ENCODE results near the gene LRCOL1.

LRCOL1 gene

GRCh38 chr12:132575661-132576060, 34.7 kb downstream of the LRCOL1 start:
- DNase-seq (ENCODE audit: low spot score): no peak
- Histone ChIP-seq H3K4me3 (no peak overlapping the region), H3K27ac (no peak overlapping the region)
- no peak for TF ChIP-seq CTCF (IDR thresholded peaks at IDR 0.05)

DNA sequence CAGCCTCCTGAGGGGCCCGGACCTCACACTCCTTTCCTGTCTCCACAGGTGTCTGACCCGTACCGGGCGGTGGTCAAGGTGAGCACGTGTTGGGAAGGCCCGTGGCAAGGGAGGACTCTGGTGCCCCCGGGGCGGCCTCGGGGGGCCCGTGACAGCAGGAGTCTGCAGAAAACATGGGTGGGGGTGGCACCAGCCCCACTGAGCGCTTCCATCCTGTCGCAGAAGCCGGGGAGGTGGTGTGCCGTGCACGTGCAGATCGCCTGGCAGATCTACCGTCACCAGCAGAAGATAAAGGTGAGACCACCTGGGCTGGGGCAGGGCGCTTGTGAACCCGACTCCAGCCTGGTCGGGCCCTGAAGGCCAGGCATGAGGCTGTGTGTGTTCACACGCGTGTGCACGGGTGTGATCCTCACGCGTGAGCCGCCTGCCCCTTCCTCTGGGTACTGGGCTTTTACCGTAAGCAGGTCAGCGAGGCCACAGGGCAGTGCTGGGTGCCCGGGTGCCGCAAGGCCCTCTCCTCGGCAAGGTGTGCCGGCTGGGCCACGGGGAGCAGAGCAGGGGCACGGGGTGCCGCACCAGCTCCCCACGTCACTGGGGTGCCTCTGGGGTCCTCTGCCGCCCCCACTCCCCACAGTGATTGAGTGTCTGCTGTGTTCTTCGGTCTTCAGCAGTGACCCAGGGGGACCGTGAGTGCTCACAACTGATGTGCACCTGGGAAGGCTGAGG, 35.9 kb downstream of the LRCOL1 start:
- DNase-seq (ENCODE audit: low spot score): no peak
- H3K27ac ChIP-seq: no peak overlapping the region
- no peak for TF ChIP-seq CTCF (IDR thresholded peaks at IDR 0.05)
- H3K4me3 ChIP-seq: no peak overlapping the region

DNA sequence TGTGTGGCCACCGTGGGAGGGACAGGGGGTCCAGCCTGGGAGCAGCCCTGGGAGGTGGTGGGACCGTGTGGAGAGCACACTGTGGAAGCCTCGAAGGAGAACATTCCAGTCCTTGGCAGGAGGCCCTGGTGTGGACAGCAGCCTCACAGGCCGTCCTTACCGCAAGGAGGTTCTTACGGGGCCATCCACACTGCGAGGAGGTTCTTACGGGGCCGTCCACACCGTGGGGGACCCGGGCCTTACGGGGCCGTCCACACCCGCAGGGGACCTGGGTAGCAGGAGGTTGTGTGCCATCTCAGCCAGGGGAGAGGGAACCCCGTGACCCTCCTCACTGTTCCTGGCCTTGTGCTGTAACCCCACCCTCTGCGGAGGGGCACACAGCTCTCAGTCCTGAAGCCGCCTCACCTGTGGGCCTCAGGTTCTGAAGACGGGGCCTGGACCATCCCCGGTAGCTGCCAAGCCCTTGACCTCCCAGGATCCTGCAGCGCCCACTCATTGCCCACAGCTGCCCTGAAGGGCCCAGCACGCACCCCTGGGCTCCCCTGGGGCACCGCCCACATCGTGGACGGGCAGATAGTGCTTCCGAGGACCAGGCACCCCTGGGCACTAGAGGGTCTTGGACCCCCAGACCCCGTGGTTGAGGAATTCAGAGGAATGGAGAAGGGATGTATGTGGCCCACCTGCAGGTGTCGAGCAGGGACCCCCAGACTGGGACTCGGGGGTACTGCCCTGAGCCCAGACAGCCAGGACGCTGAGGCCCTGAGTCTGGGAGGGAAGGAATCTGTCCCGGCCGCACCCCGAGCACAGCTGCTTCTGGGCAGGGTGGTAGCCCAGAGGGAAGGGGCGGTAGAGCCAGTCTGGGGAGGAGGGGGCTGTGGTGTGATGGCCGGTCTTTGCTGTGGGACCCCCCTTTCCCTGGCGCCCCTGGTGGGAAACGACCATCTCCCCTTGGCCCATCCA, 37.3 kb downstream of the LRCOL1 start:
- TF ChIP-seq CTCF (IDR thresholded peaks at IDR 0.05): no peak
- DNase-seq (ENCODE audit: low spot score): no peak
- H3K27ac ChIP-seq: no peak overlapping the region
- no peak overlapping the region for H3K4me3 ChIP-seq

DNA sequence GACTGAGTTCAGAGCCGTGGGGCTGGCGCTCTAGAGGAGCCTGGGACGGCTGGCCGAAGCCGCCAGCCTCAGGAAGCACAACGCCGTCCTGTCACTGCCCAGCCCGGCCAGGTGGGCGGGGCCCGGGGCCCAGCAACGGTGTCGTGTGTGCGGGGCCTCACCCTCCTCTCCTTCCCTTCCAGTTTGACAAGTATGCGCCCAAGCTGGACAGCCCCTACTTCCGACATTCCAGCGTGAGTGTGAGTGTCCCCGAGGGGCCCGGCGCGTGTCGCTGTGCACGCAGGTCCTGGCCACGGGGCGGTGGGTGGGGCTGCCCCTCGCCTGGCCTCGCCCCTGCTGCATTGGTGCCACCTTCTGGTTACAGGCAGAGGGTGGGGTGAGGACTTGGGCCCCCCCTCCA, 38.3 kb downstream of the LRCOL1 start:
- no peak for DNase-seq (ENCODE audit: low spot score)
- Histone ChIP-seq H3K27ac (no peak overlapping the region), H3K4me3 (no peak overlapping the region)
- TF ChIP-seq CTCF (IDR thresholded peaks at IDR 0.05): no peak

GRCh38 chr12:132571598-132571997, 38.8 kb downstream of the LRCOL1 start:
- no peak for TF ChIP-seq CTCF (IDR thresholded peaks at IDR 0.05)
- H3K4me3 ChIP-seq: no peak overlapping the region
- no peak for DNase-seq (ENCODE audit: low spot score)
- no peak overlapping the region for H3K27ac ChIP-seq

DNA sequence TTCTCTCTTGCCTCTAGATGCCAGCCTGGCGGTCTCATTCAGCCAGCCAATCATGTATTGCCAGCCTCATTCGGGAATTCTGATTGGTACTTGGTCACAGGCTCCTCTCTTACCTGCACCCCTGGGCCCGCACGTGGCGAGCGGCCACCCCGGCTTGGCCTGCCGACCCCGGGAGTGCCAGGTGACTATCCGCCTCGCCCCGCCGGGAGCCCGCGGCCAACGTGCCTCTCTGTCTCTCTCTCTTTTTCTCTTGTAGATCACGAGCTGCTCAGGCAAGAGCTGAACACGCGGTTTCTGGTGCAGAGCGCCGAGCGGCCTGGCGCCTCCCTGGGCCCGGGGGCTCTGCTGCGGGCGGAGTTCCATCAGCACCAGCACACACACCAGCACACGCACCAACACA, 39.3 kb downstream of the LRCOL1 start:
- TF ChIP-seq CTCF (IDR thresholded peaks at IDR 0.05): no peak
- no peak for DNase-seq (ENCODE audit: low spot score)
- H3K27ac ChIP-seq: no peak overlapping the region
- H3K4me3 ChIP-seq: no peak overlapping the region
